Breast epithelium (tissue), 4 donors: ENCODE results near the gene LPO. TPM values are rescaled to one million over a fixed set of nuclear protein-coding genes. Genes with fewer than 3 reads are reported as not detected.

Source experiments
- DNase-seq, 2 donors: peaks; one replicate each; pipeline ENCODE4 v3.0.0-alpha.2; 2019; ENCODE audit warnings: low spot score in 2 of 2
- H3K27ac ChIP-seq, 2 donors: fragments of 200-600 bp; sonication (generic) in 1 of 2; one replicate each; pipeline ENCODE4 v1.5.1; 2016 to 2019; ENCODE audit warnings: mild to moderate bottlenecking in 1 of 2
- H3K27me3 ChIP-seq, 2 donors: fragments of 200-600 bp; sonication (generic) in 1 of 2; one replicate each; pipeline versions ENCODE4 v1.5.1 to v1.6.0; 2017 to 2019; ENCODE audit warnings: control low read depth in 1 of 2, mild to moderate bottlenecking in 1 of 2
- H3K36me3 ChIP-seq: fragments of 200-600 bp; one replicate; pipeline ENCODE4 v1.5.1; 2019
- H3K4me1 ChIP-seq, 2 donors: fragments of 200-600 bp; sonication (generic); one replicate each; pipeline ENCODE4 v1.5.1; 2016 to 2019; ENCODE audit warnings: control low read depth in 1 of 2
- H3K4me3 ChIP-seq, 3 donors: fragments of 200-600 bp; sonication (generic); 1 replicate in 2 of 3; 2 replicates in 1 of 3; pipeline ENCODE4 v1.5.1; 2016 to 2019; ENCODE audit warnings: mild to moderate bottlenecking in 3 of 3, moderate library complexity in 2 of 3
- H3K9me3 ChIP-seq, 2 donors: fragments of 200-600 bp; sonication (generic) in 1 of 2; one replicate each; pipeline ENCODE4 v1.5.1; 2016 to 2019; ENCODE audit warnings: control low read depth in 1 of 2
- CTCF ChIP-seq, 3 donors: fragments of 450-650 bp; IDR thresholded peaks; one replicate each; pipeline ENCODE4 v1.5.1; 2016 to 2017; ENCODE audit warnings: antibody characterized with exemption in 3 of 3, mild to moderate bottlenecking in 3 of 3, moderate library complexity in 3 of 3
- POLR2A ChIP-seq: fragments of 450-650 bp; IDR thresholded peaks from one replicate; pipeline ENCODE4 v1.6.1; 2016; ENCODE audit warnings: antibody characterized with exemption, mild to moderate bottlenecking, moderate library complexity
- POLR2AphosphoS5 ChIP-seq, 3 donors: sonication (generic); formaldehyde crosslinking; IDR thresholded peaks; one replicate each; pipeline ENCODE4 v1.6.1; 2017; ENCODE audit warnings: antibody characterized with exemption in 3 of 3
- intact Hi-C: fragments of 100-400 bp; cut with DNase I; formaldehyde crosslinking; loops from one replicate; pipeline ENCODE4 v1.15.1; 2023; ENCODE audit warnings: low total_unique reads
- total RNA-seq, 3 donors: library from RNA; depleted of rRNA; stranded (reverse); fragments of >200 nt; gene quantifications; one replicate each; pipeline ENCODE4 v1.1.0, GENCODE V29; 2016

LPO gene
- total RNA-seq, 3 donors from 2014 or later, result 0.29 TPM; not detected in 2

DNA sequence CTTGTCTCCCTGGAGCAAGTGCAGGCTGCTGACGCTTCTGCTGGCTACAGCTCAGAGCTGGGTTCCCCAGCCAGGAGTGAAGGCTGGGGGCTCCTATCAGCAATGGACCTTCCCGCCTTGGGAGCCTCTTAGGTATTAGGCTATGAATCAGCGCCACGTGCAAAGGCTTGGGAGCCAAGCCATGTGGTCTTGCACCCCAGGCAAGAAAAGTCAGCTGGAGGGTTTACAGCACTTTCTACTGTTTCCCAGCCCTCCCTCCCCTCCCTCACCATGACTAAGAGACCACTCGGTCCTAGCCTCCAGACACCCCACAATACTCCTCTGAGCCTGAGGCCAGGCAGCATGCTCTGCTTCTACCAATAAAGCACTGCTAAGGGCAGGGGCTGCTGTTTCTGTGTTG, 33.6 kb upstream of the LPO start:
- no peaks in the 10 kb centered on the region for H3K27me3 ChIP-seq
- H3K9me3 ChIP-seq, result no peaks in the 10 kb centered on the region
- intact Hi-C loops, result no loop called here
- no peaks in the 10 kb centered on the region for H3K4me1 ChIP-seq
- TF ChIP-seq CTCF (IDR thresholded peaks at IDR 0.05) (no peak), POLR2AphosphoS5 (IDR thresholded peaks at IDR 0.05) (no peak), POLR2A (no peak)
- H3K27ac ChIP-seq, result no peak overlapping the region
- H3K4me3 ChIP-seq, result no peak overlapping the region
- no peak for DNase-seq
- no peaks in the 10 kb centered on the region for H3K36me3 ChIP-seq

GRCh38 chr17:58205936-58206335, 32.4 kb upstream of the LPO start:
- no peak for TF ChIP-seq POLR2A
- TF ChIP-seq POLR2AphosphoS5 (IDR thresholded peaks at IDR 0.05), result no peak
- TF ChIP-seq CTCF (IDR thresholded peaks at IDR 0.05), result no peak
- Histone ChIP-seq H3K4me3 (no peak overlapping the region), H3K27me3 (no peaks in the 10 kb centered on the region), H3K36me3 (no peaks in the 10 kb centered on the region), H3K9me3 (no peaks in the 10 kb centered on the region), H3K4me1 (no peaks in the 10 kb centered on the region), H3K27ac (no peak overlapping the region)
- intact Hi-C loops, result no loop called here
- DNase-seq, result no peak

GRCh38 chr17:58207451-58207850, 30.9 kb upstream of the LPO start:
- H3K27ac ChIP-seq, result no peak overlapping the region
- H3K4me1 ChIP-seq, result no peaks in the 10 kb centered on the region
- TF ChIP-seq CTCF (IDR thresholded peaks at IDR 0.05), result no peak
- TF ChIP-seq POLR2AphosphoS5 (IDR thresholded peaks at IDR 0.05), result no peak
- TF ChIP-seq POLR2A, result no peak
- no peak for DNase-seq
- intact Hi-C loops, result no loop called here
- no peak overlapping the region for H3K4me3 ChIP-seq
- H3K36me3 ChIP-seq, result no peaks in the 10 kb centered on the region
- H3K9me3 ChIP-seq, result no peaks in the 10 kb centered on the region
- no peaks in the 10 kb centered on the region for H3K27me3 ChIP-seq

DNA sequence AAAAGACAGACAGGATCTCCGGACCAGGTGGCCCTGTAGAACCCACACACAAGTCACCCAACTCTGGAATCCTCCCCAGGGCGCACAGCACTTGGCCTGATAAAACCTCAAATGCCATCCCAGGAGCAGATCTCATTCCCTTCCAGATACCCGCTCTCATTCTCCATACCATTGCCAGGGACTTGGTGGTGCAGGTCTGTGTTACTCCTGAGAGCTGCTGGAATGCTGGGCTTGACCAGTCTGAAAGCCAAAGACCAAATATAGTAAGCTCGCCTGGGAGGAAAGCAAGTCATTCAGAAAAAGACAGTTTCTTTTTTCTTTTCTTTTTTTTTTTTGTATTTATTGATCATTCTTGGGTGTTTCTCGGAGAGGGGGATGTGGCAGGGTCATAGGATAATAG, 30.0 kb upstream of the LPO start:
- intact Hi-C loops, result no loop called here
- TF ChIP-seq POLR2AphosphoS5 (IDR thresholded peaks at IDR 0.05), result no peak
- TF ChIP-seq POLR2A, result no peak
- no peak for TF ChIP-seq CTCF (IDR thresholded peaks at IDR 0.05)
- no peaks in the 10 kb centered on the region for H3K36me3 ChIP-seq
- H3K4me3 ChIP-seq, result no peak overlapping the region
- H3K27me3 ChIP-seq, result no peaks in the 10 kb centered on the region
- DNase-seq, result no peak
- no peaks in the 10 kb centered on the region for H3K4me1 ChIP-seq
- H3K9me3 ChIP-seq, result no peaks in the 10 kb centered on the region
- H3K27ac ChIP-seq, result no peak overlapping the region

GRCh38 chr17:58210922-58211321, 27.5 kb upstream of the LPO start:
- H3K27ac ChIP-seq, result no peak overlapping the region
- no peak overlapping the region for H3K4me3 ChIP-seq
- DNase-seq, result no peak
- H3K36me3 ChIP-seq, result no peaks in the 10 kb centered on the region
- intact Hi-C loops, result no loop called here
- H3K27me3 ChIP-seq, result no peaks in the 10 kb centered on the region
- H3K9me3 ChIP-seq, result no peaks in the 10 kb centered on the region
- no peaks in the 10 kb centered on the region for H3K4me1 ChIP-seq
- TF ChIP-seq CTCF (IDR thresholded peaks at IDR 0.05), result no peak
- no peak for TF ChIP-seq POLR2A
- no peak for TF ChIP-seq POLR2AphosphoS5 (IDR thresholded peaks at IDR 0.05)
